COLO668 (cell line): ENCODE measurements around the gene LMBRD1.
"Not testable (repeated sequence)": the region's sequence is repeated elsewhere in the genome, so short reads cannot be mapped to it uniquely, and the experiment has no call there.

Experiments used
- DNase-seq: peaks from one replicate; lab custom pipeline; 2025; ENCODE audit not compliant: unreplicated experiment; lab: John Stamatoyannopoulos, UW

LMBRD1 gene

DNA sequence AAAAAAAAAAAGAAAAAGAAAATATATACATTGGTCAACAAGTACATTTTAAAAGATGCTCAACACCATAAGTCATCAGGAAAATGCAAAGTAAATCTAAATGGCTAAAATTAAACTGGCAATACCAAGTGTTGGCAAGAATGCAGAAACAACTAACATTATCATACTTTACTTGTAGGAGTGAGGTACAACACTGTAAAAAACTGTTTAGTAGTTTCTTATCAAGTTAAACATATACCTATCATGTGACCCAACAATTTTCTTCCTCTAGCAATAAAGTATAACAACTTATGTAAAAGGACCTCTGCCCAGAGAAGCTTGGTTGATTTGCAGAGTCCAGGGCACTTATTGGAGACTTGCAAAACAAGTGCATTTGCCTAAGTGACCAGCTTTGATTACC, 40.4 kb downstream of the LMBRD1 start:
- DNase-seq = no peak

DNA sequence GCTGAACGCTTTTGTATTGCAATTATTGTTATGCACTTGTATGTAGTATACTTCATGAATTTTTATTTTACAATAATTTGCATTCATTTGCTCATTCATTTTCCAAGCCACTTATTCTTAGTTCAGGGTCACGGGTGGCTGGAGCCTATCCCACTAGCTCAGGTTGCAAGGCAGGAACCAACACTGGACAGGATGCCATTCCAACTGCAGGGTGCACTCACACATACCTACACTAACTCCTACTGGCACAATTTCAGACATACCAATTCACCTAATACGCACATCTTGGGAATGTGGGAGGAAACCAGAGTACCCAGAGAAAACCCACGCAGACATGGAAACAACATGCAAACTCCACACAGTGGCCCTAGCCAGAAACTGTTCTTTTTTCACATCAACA, 61.8 kb downstream of the LMBRD1 start:
- DNase-seq = no peak

DNA sequence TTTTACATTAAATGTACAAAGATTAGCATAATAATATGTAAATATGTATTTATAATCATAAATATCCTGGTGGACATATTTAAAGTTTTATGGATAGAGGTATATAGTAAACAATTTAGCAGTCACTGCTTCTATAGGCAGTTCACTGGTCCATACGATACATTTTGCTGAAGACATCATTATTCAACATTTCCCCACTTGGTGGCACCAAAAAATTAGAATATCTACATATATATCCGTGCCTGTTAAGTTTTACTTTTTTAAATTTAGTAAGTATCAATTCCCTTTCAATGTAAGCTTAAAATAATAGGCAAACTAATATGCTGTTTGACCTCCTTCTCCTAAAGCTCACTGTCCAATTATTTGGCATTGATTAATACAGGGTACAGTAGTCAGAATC, 64.2 kb downstream of the LMBRD1 start:
- DNase-seq = no peak

DNA sequence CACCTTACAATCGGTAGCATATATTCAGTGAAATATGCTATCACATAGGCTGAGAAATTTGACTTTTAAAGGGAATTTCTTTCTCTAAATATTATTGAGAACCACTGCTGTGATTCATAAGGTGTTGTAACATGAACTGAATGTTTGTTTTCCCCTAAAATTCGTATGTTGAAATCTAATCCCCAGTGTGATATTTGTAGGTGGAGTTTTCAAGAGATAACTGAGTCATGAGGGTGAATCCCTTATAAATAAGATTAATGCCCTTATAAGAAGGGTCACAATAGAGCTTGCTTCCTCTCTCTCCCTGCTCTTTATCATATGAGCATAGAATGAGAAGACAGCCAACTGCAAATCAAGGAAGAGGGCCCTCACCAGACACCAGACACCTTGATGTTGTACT, 64.8 kb downstream of the LMBRD1 start:
- DNase-seq = no peak

DNA sequence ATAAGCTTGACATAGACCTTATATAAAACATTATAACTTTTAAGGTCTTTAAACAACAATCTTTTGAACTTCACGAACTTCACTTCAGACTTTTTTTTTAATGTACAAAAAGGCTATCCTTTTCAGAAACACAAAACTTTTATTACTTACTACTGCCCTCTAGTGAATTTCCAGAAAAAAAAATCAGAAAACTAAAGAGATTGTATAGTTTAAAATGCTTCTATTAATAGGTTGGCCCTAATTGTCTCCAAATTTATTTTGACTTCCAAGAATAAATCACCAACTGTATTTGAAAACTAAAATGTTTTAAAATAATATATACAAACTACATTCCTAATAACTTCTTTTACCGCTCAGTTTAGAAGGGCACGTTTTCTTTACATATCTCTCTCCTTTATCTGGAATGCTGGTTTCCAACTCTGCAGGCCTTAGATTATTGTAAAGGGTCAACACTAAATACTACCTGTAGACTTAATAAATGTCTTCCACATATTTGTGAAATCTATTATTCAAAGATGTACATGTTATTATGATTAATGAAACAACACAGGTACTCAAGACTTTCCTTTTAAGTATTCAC, 66.8 kb downstream of the LMBRD1 start:
- DNase-seq = no peak

DNA sequence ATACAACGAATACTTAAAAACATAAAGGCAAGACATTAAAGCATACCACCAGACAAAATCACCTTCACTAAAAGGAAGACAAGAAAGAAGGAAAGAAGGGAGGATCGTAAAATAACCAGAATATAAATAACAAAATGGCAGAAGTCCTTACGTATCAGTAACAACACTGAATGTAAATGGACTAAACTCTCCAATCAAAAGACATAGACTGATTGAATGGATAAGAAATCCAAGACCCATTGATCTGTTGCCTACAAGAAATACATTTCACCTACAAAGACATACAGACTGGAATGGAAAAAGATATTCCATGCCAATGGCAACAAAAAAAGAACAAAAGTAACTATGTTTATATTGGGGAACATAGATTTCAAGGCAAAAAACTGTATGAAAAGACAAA, 74.1 kb downstream of the LMBRD1 start:
- DNase-seq = no peak

DNA sequence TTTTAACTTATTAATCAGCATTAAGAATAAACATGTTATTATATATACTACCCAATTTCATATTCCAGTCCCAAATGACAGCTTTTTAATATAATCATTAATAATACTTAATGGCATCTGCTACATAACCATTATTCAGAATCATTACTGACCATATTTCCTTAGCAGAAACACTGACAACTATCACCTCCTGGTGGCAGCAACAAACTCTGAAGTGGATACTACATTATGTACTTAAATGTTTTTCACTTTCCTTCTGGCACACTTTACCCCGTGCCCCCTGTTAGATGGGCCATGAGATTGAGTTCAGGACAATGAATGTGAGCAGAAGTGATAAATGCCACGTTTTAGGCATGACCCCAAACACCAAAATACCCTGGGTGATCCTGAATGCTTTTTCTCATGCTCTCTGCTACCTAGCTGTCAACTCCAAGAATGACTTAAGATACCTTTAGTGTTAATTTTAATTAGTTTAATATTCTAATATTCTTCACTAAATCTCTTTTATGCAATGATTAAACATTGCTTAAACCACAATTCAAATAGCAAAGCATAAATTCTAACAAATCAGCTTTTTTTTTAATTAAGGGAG, 77.1 kb downstream of the LMBRD1 start:
- DNase-seq = peak; percentile 0

DNA sequence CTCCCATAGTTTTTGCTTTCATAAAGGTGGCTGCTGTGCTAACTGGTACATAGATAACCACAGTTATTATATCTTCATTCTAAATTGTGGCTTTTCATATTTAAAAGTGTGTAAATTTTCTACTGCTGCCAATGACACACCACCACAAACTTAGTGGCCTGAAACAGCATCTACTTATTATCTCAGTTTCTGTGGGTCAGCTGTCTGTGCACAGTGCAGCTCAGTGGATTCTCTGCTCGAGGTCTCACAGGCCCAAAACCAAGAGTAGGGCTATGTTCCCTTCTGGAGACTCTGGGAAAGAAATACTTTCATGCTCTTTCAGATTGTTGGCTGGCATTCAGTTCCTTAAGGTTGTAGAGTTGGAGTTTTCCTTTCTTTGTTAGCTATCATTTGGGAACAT, 90.1 kb downstream of the LMBRD1 start:
- no peak for DNase-seq

DNA sequence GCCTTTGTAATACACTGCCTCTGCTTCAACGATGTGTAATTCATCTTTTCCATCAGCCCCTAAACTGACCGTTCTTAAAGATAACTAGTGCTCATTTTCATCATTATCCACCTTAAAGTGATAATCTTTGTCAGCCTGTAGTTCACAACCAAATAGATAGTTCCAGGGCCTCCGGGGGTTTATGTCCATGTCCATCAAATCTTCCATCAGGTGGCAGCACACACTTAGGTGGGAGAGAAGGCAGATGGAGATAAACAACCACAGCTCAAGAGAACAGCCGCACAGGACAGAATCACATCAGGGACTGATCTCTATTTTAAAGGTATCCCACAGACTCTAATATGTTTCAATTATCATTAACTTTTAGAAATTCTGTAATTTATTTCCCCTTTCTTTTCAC, 90.9 kb downstream of the LMBRD1 start:
- DNase-seq = no peak

DNA sequence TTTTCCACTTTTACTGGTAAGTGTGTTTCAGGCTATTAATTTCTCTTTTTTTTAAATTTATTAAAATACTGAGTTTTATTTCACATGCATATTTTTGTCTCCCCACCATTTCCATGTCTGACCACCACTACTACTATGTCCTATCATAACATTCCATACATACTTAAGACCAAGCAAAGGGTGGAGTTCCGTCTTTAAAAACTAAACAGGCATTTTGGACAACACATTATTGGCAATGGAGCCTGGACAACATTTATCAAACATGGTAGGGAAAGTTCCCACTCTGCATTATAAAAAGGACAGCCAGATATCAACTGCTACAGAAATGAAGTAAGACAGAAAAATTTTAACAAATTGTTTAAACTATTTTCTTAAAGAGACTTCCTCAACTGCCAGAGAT, 91.9 kb downstream of the LMBRD1 start:
- no peak for DNase-seq

DNA sequence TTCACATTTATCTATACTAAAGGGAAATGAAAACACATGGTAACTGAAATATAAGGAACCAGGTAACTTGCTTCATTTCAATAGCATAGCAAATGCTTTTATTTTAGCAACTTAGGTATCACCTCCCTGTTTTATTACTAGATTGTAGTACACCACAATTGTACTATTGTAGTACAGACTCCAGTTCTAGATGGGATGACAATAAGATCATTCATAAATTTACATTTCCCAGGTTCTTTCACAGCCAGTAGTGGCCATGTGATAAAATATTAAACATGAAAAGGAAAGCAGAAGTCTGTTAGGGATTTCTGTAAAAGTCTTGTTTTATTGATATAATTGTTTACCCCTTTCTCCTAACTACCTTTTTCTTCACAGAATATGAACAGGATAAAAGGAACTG, 97.2 kb downstream of the LMBRD1 start:
- no peak for DNase-seq

DNA sequence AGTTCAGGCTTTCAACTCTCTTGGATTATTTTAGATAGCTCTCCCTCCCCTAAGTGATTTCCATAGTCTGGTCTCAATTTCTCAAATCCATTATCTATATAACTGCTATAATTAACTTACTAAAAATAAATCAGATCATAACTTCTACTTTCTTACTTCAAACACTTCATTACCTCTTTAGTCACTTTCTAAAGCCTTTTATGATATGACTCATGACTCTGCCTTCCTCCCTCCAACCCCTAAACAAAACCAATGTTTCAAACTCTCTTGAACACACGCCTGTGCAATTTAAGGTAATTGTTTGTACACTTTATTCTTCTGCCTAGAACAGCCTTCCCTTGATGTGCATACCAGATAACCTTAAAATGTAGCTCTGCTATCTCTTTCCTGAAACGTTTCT, 100.5 kb downstream of the LMBRD1 start:
- DNase-seq = no peak

DNA sequence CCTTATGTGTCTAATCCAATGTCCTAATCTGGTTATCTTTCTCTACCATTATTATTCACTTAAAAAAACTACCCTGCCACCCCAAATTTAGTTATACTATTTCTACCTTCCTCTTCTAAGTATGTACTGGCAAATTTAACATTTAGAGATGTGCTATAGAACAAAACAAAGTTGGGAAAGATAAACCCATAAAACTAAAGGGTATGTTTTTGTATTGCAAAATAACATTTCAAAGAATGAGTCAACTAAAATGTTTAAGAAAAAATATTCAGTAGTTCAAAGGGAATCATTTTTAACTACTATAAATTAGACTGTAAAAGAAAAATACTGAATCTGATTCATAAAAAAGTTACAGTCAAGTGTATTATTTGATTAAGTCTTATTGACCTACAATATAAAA, 103.0 kb downstream of the LMBRD1 start:
- no peak for DNase-seq

DNA sequence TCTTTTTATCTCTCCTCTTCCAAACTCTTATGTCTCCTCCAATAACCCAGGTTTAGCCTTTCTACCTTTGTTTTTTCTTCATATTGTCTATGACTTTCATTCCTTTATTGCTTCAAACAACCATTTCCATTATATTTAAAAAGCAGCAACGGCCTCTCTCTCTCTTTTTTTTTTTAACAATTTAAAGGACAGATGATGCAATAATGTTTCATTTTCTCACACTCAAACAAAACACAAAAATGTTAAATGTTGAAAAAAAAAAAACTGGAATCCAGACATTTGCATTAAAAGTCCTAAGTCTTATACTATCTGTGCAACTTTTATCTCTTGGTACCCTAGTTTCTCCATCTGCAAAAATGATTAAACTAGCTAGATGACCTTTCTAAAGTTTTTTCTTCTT, 105.8 kb downstream of the LMBRD1 start:
- DNase-seq = no peak

DNA sequence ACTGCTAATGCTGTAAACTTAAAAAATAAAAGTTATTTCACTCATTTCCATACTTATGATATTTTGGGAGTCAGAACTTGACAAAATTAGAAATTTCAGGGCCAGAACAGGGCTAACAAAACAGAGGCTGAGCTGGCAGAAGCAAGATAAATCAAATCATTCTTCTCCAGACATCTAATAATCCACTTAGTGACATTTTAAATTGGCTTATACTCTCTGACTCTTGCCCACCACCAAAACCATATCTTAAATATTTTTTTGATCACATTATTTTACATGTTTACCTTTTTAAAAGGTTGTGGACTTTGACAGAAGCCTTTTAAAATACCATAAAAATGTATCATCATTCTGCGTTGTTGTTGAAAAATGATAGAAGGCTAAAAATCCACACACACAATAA, 116.5 kb downstream of the LMBRD1 start:
- no peak for DNase-seq

DNA sequence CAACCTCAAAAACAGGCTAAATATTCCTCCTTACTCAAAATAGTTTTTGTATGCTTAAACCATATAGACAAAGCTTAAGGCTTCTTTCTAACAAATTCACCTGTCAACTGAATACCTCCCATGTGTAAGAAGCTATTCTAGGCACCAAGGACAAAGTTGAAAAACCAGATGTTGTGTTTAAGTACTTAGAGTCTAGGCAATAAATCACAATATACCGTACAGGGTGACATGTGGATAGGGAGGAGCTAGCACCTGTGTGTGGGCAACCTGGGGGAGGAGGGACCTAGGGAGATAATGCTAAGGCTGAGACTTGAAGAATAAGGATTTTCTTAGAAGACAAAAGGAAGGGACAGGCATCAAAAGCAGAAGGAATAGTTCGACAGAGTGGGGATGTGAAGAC, 123.5 kb downstream of the LMBRD1 start:
- DNase-seq = no peak

DNA sequence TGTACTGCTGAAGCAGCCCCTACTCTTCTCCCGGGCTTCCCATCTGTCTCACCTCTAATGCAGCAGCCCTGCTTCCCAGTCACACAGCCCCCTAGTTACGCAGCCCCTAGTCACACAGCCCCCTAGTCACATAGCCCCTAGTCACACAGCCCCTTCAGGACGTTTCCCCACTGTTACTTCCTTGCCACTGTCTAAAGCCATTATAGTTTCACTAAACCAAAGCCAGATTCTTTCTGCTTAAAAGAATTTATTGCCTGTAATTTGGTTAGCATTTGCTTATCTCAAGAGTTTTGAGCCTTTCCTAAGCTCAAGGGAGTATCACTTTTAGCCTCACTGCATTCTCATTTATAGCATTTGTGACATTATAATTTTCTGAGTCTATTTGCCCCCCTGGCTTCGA, 127.9 kb downstream of the LMBRD1 start:
- no peak for DNase-seq

DNA sequence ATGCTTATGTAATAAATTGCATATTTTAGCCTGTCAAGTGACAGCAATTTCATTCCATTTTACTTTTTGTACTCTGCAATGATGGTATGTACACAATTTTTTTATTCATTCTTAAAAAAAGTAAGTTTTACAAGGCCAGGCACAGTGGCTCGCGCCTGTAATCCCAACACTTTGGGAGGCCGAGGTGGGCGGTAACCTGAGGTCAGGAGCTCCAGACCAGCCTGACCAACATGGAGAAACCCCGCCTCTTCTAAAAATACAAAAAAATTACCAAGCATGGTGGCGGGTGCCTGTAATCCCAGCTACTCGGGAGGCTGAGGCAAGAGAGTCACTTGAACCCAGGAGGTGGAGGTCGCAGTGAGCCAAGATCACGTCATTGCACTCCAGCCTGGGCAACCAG, 130.0 kb downstream of the LMBRD1 start:
- DNase-seq = not testable (repeated sequence)

DNA sequence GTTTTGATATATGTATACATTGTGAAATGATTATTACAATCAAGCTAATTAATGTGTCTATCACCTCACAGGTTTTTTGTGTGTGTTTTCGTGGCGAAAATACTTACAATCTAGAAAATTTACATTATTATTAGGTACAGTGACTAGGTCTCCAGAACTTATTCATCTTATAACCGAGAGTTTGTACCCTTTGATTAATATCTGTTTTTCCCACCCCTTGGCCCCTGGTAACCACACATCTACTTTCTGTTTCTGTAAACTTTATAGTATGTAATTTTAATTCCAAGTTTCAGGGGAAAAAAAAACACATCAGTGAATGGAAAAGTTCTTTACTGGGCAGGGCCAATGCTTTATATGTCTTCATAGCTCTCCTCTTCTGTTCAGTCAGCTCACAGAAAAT, 131.4 kb downstream of the LMBRD1 start:
- no peak for DNase-seq

DNA sequence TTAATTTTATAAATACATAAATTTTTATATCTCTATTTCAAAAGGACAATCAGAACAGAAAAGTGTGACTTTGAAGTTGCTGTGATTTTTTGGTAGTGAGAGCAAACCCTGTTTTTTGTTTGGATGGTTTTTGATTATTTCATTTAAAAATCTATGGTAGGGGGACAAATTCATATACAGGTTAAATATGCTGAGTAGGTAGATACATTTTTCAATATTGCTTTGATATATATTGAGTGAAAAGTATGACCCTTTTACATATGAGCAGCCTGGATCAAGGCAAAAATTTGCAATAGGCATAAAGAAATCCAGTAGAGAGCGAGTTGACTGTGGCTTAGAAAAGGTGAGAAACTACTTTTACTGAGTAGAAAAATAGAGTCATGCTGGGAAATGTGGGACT, 132.3 kb downstream of the LMBRD1 start:
- no peak for DNase-seq

DNA sequence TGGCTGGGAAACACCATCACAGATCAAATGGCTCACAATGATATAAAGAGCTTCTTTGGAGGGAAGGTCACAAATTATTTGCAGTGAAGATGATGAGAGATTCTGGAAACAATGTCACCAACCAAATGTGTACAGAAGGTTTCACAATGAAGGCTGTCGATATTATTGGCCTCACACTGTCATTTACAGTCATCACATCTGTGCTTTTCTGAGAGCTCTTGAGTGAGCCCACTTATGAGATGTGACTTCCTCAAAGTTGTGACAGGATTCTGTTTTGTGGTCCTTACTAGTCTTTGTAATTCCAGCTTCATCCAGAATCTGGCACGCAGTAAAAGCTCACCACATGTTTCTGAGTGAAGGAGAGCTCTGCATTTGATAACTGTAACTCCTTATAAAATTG, 133.6 kb downstream of the LMBRD1 start:
- DNase-seq = no peak

DNA sequence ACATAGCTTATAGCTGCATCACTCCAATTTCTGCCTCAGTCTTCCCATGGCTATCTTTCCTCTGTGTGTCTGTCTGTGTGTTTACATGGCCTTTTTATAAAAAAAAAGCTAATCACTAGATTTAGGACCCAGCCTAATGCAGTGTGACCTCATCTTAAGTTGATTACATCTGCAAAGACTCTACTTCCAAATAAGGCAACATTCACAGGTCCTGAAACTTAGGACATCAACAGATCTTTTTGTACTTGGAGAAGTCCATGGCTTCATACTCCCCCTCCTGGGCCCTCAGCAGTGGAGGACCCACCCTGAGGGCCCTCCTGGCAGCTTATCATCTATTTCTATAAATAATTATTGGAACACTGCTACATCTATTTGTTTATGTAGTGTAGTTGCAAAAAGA, 146.1 kb downstream of the LMBRD1 start:
- no peak for DNase-seq

DNA sequence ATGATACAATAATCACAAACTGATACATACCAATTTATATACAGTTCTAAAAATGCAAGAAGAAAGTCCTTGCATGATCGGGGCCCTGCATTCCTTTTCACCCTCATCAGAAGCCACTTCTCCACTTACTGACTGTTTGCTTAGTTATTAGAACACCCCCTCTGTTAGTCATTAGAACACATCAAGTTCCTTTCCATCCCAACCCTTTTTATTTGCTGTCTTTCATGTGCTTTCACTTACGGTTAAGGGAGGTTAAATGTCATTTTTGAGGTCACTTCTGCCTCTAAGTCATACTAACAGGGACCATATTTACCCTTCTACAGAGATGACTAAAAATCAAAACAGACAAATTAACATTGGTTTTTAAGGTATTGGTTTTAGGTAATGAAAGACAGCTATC, 149.1 kb downstream of the LMBRD1 start:
- DNase-seq = no peak

DNA sequence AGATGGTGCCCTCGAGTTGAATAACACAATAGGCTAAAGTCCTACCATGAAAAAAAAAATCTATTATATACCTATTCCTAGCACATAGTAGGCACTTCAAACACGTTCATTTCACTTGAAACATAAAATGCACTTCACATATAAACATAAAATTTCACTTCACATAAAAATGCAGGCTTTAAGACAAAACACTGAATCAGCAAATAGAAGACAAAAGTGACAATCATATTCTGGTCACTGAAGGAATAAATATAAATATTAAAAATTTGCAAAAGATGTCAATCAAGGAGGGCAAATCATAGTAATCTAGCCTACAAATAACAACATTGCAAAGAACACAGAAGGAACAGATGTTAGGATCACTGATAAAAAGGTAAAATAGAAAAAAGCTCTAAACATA, 153.1 kb downstream of the LMBRD1 start:
- DNase-seq = no peak
